HL-60 (cell line): ENCODE results near the gene CADM2.

Experiments used
- POLR2AphosphoS5 ChIP-seq: IDR thresholded peaks from 2 replicates; pipeline ENCODE4 v1.6.1; 2012; ENCODE audit warnings: low read depth
- SPI1 ChIP-seq: IDR thresholded peaks from 2 replicates; pipeline ENCODE4 v1.6.1; 2012; ENCODE audit warnings: low read depth, mild to moderate bottlenecking, borderline replicate concordance
- TF ChIP-seq, protein P1 (sequence below): IDR thresholded peaks from 2 replicates; pipeline ENCODE4 v1.6.1; 2012; ENCODE audit warnings: low read depth; ENCODE audit not compliant: insufficient replicate concordance
- TF ChIP-seq, protein P2 (sequence below): IDR thresholded peaks from one replicate; pipeline ENCODE4 v1.5.1; 2011; ENCODE audit warnings: low read length, control low read depth, inconsistent platforms; ENCODE audit not compliant: insufficient read depth

DNA sequence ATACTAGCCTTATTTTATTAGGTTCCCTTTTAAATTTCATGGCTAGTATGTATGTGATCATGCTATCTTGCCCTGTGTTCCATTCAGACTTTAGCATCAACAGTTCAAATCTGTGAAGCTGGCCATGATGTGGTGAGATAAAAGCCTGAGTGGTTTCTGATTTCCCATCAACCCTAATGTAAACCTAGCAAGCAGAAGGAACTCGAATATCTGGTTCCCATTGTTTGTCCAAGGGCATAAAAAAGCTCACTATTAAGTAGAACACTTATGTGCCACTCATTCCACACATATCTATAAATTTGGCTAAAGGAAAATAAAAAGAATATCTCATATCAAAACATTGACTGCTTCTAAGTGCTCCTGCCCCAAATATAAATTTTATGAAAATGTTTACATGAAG is 311.7 kb downstream of the CADM2 start:
- TF ChIP-seq SPI1 (no peak), POLR2AphosphoS5 (no peak)
- TF ChIP-seq, protein P1, sequence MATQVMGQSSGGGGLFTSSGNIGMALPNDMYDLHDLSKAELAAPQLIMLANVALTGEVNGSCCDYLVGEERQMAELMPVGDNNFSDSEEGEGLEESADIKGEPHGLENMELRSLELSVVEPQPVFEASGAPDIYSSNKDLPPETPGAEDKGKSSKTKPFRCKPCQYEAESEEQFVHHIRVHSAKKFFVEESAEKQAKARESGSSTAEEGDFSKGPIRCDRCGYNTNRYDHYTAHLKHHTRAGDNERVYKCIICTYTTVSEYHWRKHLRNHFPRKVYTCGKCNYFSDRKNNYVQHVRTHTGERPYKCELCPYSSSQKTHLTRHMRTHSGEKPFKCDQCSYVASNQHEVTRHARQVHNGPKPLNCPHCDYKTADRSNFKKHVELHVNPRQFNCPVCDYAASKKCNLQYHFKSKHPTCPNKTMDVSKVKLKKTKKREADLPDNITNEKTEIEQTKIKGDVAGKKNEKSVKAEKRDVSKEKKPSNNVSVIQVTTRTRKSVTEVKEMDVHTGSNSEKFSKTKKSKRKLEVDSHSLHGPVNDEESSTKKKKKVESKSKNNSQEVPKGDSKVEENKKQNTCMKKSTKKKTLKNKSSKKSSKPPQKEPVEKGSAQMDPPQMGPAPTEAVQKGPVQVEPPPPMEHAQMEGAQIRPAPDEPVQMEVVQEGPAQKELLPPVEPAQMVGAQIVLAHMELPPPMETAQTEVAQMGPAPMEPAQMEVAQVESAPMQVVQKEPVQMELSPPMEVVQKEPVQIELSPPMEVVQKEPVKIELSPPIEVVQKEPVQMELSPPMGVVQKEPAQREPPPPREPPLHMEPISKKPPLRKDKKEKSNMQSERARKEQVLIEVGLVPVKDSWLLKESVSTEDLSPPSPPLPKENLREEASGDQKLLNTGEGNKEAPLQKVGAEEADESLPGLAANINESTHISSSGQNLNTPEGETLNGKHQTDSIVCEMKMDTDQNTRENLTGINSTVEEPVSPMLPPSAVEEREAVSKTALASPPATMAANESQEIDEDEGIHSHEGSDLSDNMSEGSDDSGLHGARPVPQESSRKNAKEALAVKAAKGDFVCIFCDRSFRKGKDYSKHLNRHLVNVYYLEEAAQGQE, result no peak
- TF ChIP-seq, protein P2, sequence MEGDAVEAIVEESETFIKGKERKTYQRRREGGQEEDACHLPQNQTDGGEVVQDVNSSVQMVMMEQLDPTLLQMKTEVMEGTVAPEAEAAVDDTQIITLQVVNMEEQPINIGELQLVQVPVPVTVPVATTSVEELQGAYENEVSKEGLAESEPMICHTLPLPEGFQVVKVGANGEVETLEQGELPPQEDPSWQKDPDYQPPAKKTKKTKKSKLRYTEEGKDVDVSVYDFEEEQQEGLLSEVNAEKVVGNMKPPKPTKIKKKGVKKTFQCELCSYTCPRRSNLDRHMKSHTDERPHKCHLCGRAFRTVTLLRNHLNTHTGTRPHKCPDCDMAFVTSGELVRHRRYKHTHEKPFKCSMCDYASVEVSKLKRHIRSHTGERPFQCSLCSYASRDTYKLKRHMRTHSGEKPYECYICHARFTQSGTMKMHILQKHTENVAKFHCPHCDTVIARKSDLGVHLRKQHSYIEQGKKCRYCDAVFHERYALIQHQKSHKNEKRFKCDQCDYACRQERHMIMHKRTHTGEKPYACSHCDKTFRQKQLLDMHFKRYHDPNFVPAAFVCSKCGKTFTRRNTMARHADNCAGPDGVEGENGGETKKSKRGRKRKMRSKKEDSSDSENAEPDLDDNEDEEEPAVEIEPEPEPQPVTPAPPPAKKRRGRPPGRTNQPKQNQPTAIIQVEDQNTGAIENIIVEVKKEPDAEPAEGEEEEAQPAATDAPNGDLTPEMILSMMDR, result no peak
